GM12878 (cell line): ENCODE measurements around the gene POU5F1. TPM values are rescaled to one million over a fixed set of nuclear protein-coding genes. Genes with fewer than 3 reads are reported as not detected.

Experiments used
- EGR1 ChIP-seq, 2 experiments: IDR thresholded peaks; 1 replicate in 1 of 2; 2 replicates in 1 of 2; pipeline ENCODE4 v1.6.1; 2011 to 2012; ENCODE audit warnings: low read depth in 2 of 2, low read length in 2 of 2, borderline replicate concordance in 1 of 2, mild to moderate bottlenecking in 1 of 2, moderate library complexity in 1 of 2
- ELK1 ChIP-seq: IDR thresholded peaks from 2 replicates; pipeline ENCODE4 v1.6.1; 2012; ENCODE audit warnings: low read depth, low read length, improper control_type of control experiment
- FOXM1 ChIP-seq: IDR thresholded peaks from 2 replicates; pipeline ENCODE4 v1.6.1; 2012; ENCODE audit warnings: low read depth, mild to moderate bottlenecking, inconsistent platforms, low read length, moderate library complexity
- NFYA ChIP-seq: IDR thresholded peaks from 2 replicates; pipeline ENCODE4 v1.6.1; 2011; ENCODE audit warnings: low read depth, mild to moderate bottlenecking, low read length, improper control_type of control experiment, borderline replicate concordance
- PRDM15 ChIP-seq: fragments of 450-650 bp; formaldehyde crosslinking; IDR thresholded peaks from 2 replicates; pipeline ENCODE4 v1.4.0; 2020; ENCODE audit warnings: mild to moderate bottlenecking, moderate library complexity
- RELB ChIP-seq: fragments of 450-650 bp; IDR thresholded peaks from 2 replicates; pipeline ENCODE4 v1.6.1; 2017; ENCODE audit warnings: low read depth, mild to moderate bottlenecking, moderate library complexity
- RUNX3 ChIP-seq: IDR thresholded peaks from 2 replicates; pipeline ENCODE4 v1.6.1; 2012; ENCODE audit warnings: low read length, inconsistent platforms
- ZBED1 ChIP-seq: IDR thresholded peaks from 2 replicates; pipeline ENCODE4 v1.6.1; 2016; ENCODE audit warnings: borderline replicate concordance
- ZNF24 ChIP-seq: fragments of 450-650 bp; IDR thresholded peaks from 2 replicates; pipeline ENCODE4 v1.6.1; 2017; ENCODE audit warnings: antibody characterized with exemption, mild to moderate bottlenecking
- ZNF592 ChIP-seq: fragments of 450-650 bp; IDR thresholded peaks from 2 replicates; pipeline ENCODE4 v1.6.1; 2017; ENCODE audit warnings: mild to moderate bottlenecking, moderate library complexity
- polyA plus RNA-seq, 11 experiments: library from polyadenylated mRNA; depleted of rRNA in 4 of 11; unstranded in 6 of 11; stranded (reverse) in 5 of 11; fragments of >200 nt; fragmentation: Nextera tagmentation in 4 of 11; fragmentation: Illumina TruSeq in 1 of 11; extraction: Ambion mirVana in 4 of 11; extraction: Trizol in 1 of 11; gene quantifications; 1 replicate in 1 of 11; 2 replicates in 10 of 11; pipeline versions ENCODE4 v1.2.1 to v1.2.3, GENCODE V29; 2011 to 2016; ENCODE audit warnings: inconsistent platforms in 2 of 11, missing spikeins in 2 of 11, low read depth in 1 of 11
- total RNA-seq, 4 experiments: library from RNA; depleted of rRNA in 3 of 4; stranded (reverse); fragments of >200 nt in 3 of 4; fragmentation: Illumina TruSeq in 1 of 4; extraction: Trizol in 1 of 4; gene quantifications; 2 replicates each; pipeline versions ENCODE4 v1.2.1 to v1.2.3, GENCODE V29; 2013 to 2021

The POU5F1 gene
- total and polyA plus RNA-seq, 10 of the 15 experiments (the other 5 are each of a cell fraction or from before 2014, with no cell fraction given): 1.4 to 5.5 (median 3.2) TPM

- no peak for TF ChIP-seq PRDM15 (CRISPR knock-in tag)
- TF ChIP-seq RELB: no peak
- TF ChIP-seq ZBED1: no peak
- TF ChIP-seq RUNX3: no peak
- TF ChIP-seq ZNF592: no peak
- no peak for TF ChIP-seq ELK1
- TF ChIP-seq EGR1 (IDR thresholded peaks at IDR 0.05; ENCODE audit: borderline replicate concordance in 1 of 2, low read depth in 2 of 2, low read length in 2 of 2): no peak
- TF ChIP-seq FOXM1: no peak
- no peak for TF ChIP-seq NFYA
- no peak for TF ChIP-seq ZNF24
- TF ChIP-seq, all 136 proteins: peak for 0
These were observed 35.2 kb upstream of the POU5F1 start (continued) for GRCh38 chr6:31205638-31206037.
